ENCODE data around the gene TP53AIP1.

The TP53AIP1 gene

DNA sequence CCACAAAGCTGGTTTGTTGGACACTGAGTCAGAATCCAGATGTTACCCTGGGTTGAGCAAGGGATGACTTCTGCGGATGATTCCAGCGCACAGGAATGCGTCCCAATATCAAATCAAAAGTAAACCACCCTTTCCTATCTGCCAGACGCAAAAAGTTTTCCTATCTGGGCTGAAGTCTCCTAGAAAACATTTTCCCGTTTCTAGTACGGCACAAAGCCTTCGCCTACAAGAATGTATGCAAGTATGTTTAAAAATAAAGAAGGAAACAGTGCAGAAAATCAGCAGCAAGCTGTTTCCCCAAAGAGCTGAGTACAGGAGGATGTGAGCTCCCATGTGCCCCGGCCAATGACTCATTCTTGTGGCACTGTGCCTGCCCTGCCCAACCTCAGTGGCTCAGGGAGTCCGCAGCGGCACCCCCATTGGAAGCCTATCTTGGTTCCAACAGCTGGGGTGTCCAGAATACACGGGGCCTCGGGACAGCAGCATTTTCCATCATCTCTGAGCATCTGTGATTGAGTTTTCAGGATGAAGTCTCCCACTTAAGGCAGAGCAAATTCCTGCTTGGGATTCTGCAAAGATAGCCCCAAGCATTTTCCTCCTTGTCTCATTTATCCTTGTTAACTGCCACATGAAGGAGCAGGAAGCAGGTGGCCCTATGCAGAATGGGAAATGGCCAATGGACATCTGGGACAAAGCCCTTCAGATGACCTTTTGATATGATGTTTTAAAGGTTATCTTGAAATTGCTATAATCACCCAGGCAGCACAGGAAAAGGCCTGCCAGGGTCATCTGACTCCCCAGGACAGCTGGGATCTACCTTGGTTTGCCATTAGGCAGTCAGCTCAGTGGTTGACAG lies 34.1 kb downstream of the TP53AIP1 start:
- in situ Hi-C loops (cut with MboI; ENCODE audit: low sequenced_read_pairs): no loop called here

DNA sequence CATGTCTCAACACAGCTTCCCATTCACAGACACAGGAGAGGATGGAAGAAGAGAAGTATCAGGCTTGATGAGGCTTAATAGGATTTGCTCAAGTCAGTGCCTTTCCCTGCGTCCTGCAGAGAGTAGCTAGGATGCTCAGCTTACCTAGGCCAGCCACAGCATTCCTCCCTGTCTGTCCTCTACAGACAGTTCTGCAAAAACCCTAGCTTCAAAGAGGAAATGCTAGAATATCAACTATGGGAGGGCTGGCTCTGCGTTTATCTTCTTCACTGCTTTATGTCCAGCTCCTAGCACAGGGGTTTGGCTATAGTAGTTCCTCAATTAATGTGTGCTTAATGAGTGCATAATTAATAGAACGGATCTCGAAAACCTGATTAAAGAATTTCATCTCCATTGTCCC lies 35.1 kb downstream of the TP53AIP1 start:
- in situ Hi-C loops (cut with MboI; ENCODE audit: low sequenced_read_pairs): no loop called here

DNA sequence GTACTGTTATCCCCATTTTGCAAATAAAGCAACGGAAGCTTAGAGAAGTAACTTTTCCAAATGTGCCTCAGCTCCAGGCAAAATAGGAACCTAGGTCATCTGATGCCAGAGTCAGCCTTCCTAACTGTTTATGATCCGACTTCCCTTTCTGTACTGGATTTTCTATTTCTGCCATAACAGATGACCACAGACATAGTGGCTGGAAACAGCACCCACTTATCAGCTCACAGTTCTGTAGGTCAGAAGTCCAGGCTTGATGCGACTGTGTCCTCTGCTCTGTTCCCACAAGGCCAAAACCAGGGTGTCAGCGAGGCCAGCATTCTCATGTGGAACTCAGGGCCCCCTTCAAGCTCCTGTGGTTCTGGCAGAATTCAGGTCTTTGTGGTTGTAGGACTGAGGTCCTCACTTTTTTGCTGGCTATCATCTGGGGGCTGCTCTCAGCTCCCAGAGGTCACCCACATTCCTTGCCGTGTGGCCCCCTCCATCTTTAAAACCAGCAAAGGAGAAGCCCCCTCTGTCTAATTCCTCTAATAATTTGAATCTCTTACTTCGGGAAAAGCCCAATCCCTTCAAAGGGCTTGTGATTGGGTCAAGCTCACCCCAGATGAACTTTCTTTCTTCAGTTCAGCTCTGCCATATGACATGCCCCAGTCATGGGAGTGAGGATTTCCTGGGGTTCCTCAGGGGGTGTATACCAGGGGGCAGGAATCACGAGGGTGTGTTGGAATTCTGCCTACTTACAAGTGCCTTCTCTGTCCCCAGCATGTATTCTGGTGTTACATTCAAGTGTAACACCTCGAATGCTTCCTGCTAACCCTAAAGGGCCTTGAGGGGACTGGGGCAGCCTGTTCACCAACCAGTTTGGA lies 36.3 kb downstream of the TP53AIP1 start:
- in situ Hi-C loops (cut with MboI; ENCODE audit: low sequenced_read_pairs): no loop called here

DNA sequence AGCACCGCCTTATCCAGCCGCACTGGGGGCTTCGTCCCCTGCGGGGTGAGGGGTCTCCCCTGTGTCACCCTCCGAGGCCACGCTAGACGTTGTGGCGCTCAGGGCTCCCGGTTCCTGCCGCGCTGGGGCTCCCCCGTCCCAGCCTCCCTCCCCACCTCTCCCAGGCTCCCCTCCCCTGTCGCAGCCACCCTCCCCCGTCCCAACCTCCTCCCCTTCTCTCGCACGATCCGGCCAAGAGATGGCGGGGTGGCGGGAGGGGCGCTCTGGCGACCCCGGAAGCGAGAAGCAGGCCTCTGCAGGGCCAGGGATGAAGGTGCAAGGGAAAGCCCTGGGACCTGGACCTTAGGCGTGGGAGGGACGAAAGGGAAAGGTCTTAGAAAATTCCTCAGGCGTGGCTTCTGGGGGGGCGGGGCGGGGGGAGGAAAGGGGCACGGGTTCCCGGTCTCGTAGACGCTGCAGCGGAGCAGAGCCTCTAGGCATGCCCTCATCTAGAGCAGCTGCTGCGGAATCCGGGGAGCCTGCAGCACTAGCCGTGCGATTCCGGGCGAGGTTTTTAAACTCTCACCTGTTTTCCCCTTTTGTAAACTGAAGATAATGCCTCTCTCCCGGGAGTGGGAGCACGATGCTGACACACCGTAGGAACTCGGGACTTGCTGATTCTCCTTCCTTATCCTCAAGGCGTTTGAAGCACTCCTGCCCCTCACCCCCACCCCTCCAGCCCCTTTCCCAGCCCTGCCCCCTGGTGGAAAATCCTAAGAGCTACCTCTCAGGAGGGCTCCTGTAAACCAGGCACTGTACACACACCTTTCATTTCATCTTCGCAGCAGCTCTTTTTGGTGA lies 37.1 kb downstream of the TP53AIP1 start:
- in situ Hi-C loops (cut with MboI; ENCODE audit: low sequenced_read_pairs): no loop called here

DNA sequence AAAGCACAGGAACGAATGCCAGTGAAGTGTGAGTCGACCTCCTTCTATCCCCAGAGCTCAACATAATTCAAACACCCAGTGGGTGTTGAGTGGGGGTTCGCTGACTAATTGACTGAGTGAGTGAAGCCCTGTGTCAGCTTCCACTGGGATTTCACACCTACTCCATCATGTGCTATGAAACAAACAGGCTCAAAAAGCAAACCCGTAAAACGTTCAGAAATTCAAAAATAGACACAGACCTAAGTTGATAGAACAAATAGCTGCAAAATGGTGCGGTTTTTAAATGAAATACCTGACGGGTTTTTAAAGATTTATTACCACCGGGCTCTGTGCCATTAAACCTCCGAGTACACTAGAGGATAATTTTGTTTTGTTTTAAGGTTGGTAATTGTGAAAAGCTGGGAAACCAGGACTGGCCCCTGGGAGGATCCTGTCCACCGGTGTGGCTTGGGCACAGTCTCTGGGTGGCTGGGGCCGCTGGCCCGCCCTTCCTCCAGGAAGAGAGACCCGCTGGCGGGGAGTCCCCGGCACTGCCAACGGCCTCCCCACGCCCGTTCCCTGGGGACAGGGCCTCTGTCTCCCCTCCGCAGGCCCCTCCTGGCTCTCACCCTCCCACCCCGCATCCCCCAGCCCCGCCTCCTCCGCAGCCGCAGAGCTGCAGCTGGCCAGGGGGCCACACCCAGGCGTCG lies 37.9 kb downstream of the TP53AIP1 start:
- in situ Hi-C loops (cut with MboI; ENCODE audit: low sequenced_read_pairs): no loop called here

DNA sequence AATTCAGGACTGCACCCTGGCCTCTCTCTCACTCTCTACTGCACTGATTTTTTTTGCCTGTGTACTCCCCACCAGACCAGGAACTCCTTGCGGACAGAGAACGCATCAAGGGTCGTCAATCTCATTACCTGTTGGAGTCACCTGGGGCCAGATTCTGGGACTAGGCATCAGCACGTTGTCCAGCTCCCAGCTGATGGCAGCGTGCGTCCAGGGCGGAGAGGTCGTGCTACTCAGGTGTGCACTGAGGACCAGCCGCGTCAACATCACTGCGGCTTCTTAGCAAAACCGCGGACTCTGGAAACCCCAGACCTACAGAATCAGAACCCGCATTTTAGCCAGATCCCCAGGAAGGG lies 38.4 kb downstream of the TP53AIP1 start:
- in situ Hi-C loops (cut with MboI; ENCODE audit: low sequenced_read_pairs): no loop called here

DNA sequence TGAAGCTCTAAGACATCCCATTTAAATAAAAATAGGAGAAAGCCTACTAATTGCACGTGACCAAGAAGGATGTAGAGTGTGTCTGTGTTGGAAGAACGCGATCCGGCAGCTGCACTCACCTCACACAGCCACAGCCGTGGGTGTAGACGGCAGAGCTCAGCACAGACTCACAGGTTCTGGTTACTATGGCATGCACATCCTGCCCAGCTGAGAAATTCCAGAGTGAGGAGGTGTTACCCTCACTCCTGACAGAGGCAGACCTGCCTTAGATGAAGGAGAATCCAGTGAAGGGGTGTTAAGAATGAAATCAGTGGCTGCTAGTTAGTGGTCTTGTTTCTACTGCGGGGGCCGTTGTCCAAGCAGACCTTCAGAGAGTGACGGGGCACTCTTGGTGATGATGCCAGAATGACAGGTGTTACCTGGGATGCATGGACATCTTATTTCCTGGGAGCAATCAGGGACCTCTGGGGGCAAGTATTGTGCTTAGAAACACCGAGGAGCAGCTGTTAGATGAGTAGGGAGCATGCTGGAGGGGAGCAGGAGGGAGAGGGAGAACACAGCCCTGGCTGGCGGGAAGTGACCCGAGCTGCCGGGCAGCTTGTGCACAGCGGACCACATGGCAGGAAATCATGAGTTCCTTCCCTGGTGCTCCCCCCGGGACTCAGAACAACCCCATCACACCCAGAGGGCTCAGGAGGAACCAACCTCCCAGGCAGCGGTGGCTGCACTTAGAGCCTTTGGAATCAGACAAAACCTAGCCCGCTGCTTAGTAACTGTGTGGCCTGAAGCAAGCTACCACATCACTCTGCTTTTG lies 39.2 kb downstream of the TP53AIP1 start:
- in situ Hi-C loops (cut with MboI; ENCODE audit: low sequenced_read_pairs): no loop called here

DNA sequence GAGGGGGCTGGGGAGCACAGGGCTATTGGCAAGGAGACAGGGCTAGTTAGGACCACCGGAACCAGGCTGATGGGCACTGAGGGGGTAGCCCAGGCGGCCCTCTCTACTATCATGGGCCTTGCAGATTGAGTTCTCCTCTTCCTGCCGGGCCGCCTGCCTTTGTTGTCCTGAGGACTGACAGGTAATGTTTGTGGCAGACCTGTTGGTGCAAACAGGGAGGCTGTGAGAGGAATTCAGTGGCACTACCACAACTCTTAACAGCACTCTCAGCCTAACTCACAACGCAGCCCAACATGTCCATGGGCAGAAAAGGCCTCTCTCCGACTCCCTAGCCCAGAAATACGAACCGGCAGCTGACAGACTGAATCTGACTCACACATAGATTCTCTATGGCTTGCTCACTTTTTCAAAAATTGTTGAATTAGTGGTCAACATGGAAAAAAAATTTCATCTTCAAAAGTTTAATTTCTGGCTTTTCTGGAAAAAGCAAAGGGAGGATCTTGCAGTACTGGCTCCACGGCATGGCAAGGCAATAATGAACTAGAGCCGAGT lies 40.1 kb downstream of the TP53AIP1 start:
- in situ Hi-C loops (cut with MboI; ENCODE audit: low sequenced_read_pairs): no loop called here

DNA sequence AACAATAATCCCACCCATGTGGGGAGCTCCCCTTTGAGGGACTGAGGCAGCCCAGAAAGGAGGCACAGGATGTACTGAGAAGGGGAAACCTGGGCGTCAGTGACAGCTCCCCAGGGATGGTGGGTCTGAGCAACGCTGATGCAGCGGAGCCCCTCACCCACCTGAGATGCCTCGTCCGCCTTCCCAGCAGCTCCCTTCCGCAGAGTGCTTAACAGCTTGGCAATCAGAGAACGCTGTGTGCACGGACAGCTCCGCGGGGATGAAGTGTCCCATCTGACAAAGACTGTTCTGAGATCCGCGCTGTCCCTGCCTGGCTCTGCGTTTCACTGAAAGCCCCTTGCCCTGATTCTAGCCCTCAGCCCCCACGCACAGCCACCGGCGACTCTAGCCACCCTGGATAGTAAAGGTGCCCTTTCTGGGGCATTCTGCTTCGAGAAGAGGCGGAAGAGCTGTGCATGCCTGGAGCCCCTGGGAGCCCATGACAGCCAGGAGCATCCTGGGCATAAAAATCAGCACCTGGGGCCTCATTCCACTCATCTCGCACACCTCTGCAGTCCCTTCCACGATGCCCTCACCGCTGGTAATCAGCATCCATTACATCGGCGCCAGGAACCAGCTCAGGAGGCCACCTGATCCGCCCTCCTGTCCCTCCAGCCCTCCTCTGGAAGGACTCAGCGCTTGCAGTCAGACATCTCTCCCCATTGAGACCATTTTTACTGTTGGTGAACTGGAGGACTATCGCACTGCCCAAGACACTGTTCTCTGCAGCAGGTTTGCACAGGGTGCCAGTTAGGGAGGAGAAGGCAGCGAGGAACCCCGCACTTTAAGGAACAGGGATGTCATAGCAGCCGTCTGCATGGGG lies 40.8 kb downstream of the TP53AIP1 start:
- in situ Hi-C loops (cut with MboI; ENCODE audit: low sequenced_read_pairs): no loop called here

DNA sequence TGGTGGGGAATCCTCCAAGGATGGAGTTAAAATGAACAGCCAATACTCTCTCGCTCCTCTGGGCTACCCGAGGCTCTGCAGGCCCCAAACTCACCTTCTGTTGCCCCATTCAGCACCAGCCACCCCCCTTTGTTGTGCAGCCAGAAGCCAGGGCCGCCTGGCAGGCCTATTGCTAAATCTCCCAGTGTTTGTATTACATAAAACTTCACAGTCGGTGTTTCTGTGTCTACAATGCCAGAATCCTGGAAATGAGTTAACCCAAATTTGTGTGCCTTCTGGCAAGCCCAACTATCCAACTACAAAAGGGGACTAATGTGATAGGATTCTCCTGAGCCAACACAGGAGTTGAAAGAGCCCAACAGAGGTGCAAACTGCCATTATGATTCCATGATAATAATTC lies 42.2 kb downstream of the TP53AIP1 start:
- in situ Hi-C loops (cut with MboI; ENCODE audit: low sequenced_read_pairs): no loop called here

DNA sequence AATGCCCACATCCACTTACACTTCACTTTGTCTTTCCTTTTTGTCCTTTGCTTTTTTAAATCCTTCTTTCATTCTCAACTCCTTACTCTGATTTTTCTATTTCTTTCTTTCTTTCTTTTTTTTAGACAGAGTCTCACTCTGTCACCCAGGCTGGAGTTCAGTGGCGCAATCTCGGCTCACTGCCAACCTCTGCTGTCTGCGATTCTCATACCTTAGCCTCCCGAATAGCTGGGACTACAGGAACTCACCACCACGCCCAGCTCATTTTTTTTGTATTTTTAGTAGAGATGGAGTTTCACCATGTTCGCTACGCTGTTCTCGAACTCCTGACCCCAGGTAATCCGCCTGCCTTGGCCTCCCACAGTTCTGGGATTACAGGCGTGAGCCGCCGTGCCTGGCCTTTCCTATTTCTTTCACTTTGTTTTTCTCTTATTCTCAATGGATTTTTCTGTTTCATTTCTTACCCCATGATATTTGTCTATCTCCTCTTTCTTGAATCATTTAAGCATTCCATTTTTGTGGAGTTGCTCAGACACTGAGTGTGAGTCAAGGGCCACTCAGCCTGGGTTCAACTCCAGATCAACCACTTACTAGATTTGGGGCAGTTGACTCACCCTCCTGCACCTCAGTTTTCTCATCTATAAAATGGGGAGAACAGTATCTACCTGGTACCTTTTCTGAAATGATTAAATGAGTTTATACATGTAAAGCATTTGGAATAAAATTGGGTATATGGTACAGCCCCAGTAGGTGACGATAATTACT lies 43.9 kb downstream of the TP53AIP1 start:
- in situ Hi-C loops (cut with MboI; ENCODE audit: low sequenced_read_pairs): no loop called here

DNA sequence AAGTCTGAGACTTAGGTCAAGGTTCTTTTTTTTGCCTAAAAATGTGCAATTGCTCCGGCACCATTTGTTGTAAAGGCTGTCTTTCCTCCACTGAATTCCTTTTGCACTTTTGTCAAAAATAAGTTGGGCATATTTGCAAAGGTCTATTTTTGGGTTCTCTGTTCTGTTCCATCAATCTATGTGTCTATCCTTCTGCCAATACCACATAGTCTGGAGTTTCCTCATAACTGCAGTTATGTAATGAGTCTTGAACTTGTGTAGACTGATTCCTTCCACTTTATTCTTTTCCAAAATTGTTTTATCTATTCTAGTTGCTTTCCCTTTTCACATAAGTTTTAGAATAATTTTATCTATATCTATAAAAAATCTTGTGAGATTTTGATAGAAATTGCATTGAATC lies 44.8 kb downstream of the TP53AIP1 start:
- in situ Hi-C loops (cut with MboI; ENCODE audit: low sequenced_read_pairs): no loop called here

DNA sequence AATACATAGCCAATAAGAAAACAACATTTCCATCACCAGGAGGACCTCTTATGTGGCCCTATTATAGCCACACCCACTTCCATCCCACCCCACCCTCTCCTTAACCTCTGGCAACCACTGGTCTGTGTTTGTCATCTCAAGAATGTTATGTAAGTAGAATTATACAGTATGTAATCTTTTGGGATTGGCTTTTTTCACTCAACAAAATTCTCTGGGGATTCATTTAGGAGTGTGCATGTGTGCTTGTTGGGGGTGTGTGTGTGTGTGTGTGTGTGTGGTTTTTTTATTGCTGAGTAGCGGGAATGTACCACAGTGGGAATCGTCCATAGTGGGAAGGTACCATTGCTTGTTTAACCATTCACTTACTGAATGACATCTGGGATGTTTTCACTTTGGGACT lies 46.3 kb downstream of the TP53AIP1 start:
- in situ Hi-C loops (cut with MboI; ENCODE audit: low sequenced_read_pairs): no loop called here

DNA sequence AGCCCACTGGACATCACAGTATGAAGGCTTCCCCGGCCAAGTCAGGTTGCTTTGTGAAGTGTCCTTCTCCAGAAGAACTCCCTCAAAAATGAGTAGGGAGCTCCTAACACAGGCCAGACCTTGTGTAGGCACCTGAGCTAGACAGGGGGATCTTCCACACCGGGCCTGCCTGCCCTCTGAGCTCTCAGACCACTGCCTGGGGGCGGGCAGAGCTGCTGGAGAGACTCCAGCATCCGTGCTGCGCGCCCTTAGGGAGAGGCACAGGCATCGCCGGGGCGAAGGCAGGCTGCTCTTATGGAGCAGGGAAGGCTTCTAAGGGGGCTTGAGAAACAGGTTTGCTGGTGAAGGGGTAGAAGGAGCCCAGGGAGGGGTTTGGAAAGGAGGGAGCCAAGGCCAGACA lies 47.1 kb downstream of the TP53AIP1 start:
- in situ Hi-C loops (cut with MboI; ENCODE audit: low sequenced_read_pairs): no loop called here

DNA sequence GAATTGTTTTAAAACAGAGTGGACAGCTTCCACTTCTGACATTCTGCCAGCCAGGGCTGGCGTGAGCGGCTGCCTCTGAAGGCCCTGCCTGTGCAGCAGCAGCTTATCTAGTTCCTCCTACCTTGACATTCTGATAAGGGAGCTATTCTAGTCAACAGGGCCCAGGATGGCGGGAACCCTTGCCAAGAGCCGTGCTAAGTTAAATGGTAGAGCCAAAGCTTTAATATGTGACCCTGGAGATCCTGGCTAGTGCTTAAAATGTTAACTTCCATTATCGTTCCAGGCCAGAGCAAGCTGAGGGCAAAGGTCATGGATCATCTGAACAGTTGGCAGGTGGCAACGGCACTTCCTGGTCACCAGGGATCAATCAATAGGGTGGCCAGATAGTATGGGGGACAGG lies 48.0 kb downstream of the TP53AIP1 start:
- in situ Hi-C loops (cut with MboI; ENCODE audit: low sequenced_read_pairs): no loop called here

DNA sequence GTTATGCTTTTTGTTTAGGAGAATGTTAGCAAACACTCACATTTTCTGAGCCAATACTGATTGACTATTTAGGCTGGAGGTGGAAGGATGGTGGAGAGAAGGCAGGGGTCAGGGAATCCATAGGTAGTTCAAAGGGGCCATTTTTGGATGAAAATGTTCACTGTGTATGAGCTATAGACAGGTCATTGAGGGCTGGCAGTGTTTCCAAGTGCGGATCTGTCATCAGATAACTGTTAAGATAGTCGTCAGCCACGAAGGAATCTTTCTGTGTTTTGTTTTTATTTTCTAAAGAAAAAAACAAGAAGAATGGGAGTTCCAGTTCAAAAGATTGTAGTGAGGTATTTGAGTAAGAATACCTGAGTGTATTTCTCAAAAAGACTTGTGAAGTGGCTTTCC lies 48.4 kb downstream of the TP53AIP1 start:
- in situ Hi-C loops (cut with MboI; ENCODE audit: low sequenced_read_pairs): no loop called here

DNA sequence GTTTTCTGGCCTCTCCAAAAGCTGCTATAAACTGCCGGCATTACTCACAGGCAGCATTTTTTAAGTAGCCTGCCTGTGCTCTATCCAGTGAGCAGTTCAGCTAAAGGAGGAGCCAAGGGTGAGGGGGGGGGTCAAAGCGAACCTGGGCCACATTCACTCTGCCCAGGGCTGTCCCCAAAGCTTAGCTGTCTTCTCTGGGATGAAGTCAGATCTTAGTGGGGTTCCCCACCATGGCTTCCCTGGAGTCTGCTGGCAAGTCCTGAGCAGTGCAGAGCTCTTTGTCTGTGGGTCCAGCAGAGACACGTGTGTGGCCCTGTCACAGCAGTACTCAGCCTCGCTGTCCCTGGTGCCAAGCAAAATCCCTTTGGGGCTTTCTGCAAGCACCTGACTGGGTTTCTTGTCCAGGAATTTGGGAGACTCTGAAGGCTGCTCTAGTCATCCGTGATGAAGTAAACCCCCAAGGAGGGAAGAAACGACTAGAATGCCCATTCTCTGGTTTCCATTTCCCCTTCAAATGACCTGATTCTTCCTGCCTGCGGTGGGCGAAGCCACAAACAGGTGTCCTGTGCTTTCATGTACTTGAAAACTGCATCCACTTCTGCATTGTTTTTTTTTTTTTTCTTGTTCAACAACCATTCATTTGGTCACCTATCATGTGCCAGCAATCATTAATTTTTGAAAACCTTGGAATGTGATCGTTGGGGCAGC lies 48.9 kb downstream of the TP53AIP1 start:
- in situ Hi-C loops (cut with MboI; ENCODE audit: low sequenced_read_pairs): no loop called here
